Kidney (tissue), 14 donors: ENCODE data around the gene PHF19. TPM values are rescaled to one million over a fixed set of nuclear protein-coding genes. Genes with fewer than 3 reads are reported as not detected.

Experiments
- DNase-seq, 5 donors: peaks; one replicate each; pipeline ENCODE4 v3.0.0-alpha.2; 2013 to 2020
- FAIRE-seq: peaks from 2 replicates; lab custom pipeline; 2012; peaks lifted over from hg19 to GRCh38; lab: Jason Lieb, UNC
- H3K27ac ChIP-seq, 2 donors: one replicate each; pipeline ENCODE4 v1.7.0; 2013; ENCODE audit warnings: low read depth in 2 of 2, low read length in 2 of 2, inconsistent platforms in 1 of 2
- H3K27me3 ChIP-seq: one replicate; pipeline ENCODE4 v1.7.1; 2013; ENCODE audit warnings: low read length, inconsistent platforms; ENCODE audit not compliant: control insufficient read depth, insufficient read depth
- H3K36me3 ChIP-seq, 3 donors: one replicate each; pipeline versions ENCODE4 v1.7.0 to v1.7.1; 2013; ENCODE audit warnings: low read length in 3 of 3, control low read depth in 1 of 3, inconsistent platforms in 1 of 3; ENCODE audit not compliant: insufficient read depth in 3 of 3, control insufficient read depth in 2 of 3
- H3K4me1 ChIP-seq, 3 donors: one replicate each; pipeline versions ENCODE4 v1.7.0 to v1.7.1; 2013; ENCODE audit warnings: low read length in 3 of 3, inconsistent platforms in 1 of 3, low read depth in 1 of 3; ENCODE audit not compliant: control insufficient read depth in 2 of 3, insufficient read depth in 2 of 3
- H3K4me3 ChIP-seq, 3 donors: one replicate each; pipeline versions ENCODE4 v1.7.0 to v1.8.1; 2013; ENCODE audit warnings: low read length in 3 of 3, control low read depth in 1 of 3, inconsistent platforms in 1 of 3
- H3K9ac ChIP-seq, 3 donors: one replicate each; pipeline versions ENCODE4 v1.7.0 to v1.7.1; 2013; ENCODE audit warnings: low read length in 3 of 3, control low read depth in 1 of 3, inconsistent platforms in 1 of 3
- H3K9me3 ChIP-seq, 3 donors: one replicate each; pipeline versions ENCODE4 v1.7.0 to v1.7.1; 2013; ENCODE audit warnings: low read length in 3 of 3, control low read depth in 1 of 3, inconsistent platforms in 1 of 3; ENCODE audit not compliant: control insufficient read depth in 2 of 3, insufficient read depth in 1 of 3
- intact Hi-C: fragments of 100-400 bp; cut with DNase I; formaldehyde crosslinking; loops from one replicate; pipeline ENCODE4 v1.11.1; 2022
- polyA plus RNA-seq: library from polyadenylated mRNA; stranded (reverse); fragments of 350-450 nt; fragmentation: Illumina TruSeq; extraction: RNeasy Lipid Tissue Mini Kit (QIAGEN cat#74804); gene quantifications from one replicate; pipeline ENCODE4 v1.2.3, GENCODE V29; 2014; ENCODE audit warnings: low read depth, low replicate concordance; ENCODE audit not compliant: insufficient read depth
- total RNA-seq: library from RNA; stranded (reverse); fragmentation: NEBNext Ultra II Directional; extraction: Animal tissue kit (Norgen Biotek cat#: 25700); gene quantifications from one replicate; pipeline ENCODE4 v1.2.1, GENCODE V29; 2021
- TF ChIP-seq, protein P1 (sequence below): IDR thresholded peaks from 3 replicates; pipeline ENCODE4 v1.5.1; 2012; ENCODE audit warnings: mild to moderate bottlenecking, moderate library complexity, borderline replicate concordance; ENCODE audit not compliant: insufficient read depth; ENCODE audit errors: extremely low read depth
- donor health status: control.
- donor health status: control.
- donor health status: control.
- donor health status: control.
- donor health status: control.
- donor health status: DM: yes; HTN: yes; CAD: no.
- donor health status: Normal renal cell carcinoma (clear cell type).

Gene PHF19
- total and polyA plus RNA-seq, 2 donors from 2014 or later: 6.9 to 17.4 TPM

DNA sequence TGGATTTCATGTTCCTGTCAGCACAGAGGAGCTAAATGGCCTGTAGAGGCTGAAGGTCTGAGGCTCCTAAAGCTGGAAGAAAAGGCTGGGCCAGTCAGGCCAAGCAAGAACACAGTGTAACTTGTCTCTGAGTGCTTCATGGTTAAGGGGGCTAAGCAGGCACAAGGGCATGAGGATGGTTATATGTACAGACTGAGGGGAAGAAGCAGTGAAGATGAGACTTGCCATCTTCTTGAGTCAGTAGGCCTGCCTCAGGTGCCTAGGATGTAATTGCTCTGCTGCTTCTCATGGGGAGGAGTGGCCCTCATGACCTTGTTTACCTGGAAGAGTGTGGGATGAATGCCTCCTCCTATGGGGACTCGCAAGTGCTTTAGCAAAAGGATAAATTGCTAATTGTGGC lies 25.5 kb downstream of the PHF19 start:
- Histone ChIP-seq H3K36me3 (peaks cover 0 to 6% (median 2%) of the 10 kb centered on the region in 3 donors), H3K9ac (no peak overlapping the region), H3K9me3 (no peaks in the 10 kb centered on the region), H3K27me3 (no peaks in the 10 kb centered on the region), H3K4me1 (no peaks in the 10 kb centered on the region), H3K4me3 (no peak overlapping the region), H3K27ac (no peak overlapping the region)
- intact Hi-C loops: no loop called here
- TF ChIP-seq, protein P1, sequence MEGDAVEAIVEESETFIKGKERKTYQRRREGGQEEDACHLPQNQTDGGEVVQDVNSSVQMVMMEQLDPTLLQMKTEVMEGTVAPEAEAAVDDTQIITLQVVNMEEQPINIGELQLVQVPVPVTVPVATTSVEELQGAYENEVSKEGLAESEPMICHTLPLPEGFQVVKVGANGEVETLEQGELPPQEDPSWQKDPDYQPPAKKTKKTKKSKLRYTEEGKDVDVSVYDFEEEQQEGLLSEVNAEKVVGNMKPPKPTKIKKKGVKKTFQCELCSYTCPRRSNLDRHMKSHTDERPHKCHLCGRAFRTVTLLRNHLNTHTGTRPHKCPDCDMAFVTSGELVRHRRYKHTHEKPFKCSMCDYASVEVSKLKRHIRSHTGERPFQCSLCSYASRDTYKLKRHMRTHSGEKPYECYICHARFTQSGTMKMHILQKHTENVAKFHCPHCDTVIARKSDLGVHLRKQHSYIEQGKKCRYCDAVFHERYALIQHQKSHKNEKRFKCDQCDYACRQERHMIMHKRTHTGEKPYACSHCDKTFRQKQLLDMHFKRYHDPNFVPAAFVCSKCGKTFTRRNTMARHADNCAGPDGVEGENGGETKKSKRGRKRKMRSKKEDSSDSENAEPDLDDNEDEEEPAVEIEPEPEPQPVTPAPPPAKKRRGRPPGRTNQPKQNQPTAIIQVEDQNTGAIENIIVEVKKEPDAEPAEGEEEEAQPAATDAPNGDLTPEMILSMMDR: no peak
- FAIRE-seq: no peak
- DNase-seq: no peak

DNA sequence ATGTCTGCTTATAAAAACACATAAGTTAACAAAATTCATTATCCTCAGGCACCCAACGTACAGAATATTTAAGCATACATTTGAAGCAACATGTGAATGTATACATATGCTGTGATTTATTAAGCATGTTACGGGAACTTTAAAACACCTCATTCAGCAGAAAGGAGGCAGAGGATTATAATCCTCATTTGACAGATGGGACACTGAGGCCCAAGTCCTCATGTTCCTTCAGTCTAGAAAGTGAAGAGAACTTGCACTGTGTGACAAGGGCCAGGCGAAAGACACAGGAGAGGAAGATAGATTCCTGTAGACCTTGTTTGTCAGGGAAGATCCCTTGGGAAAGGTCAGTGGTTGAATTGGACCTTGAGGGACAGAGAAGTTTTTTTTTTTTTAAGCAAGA lies 26.7 kb downstream of the PHF19 start:
- Histone ChIP-seq H3K9me3 (no peaks in the 10 kb centered on the region), H3K36me3 (peaks cover 0 to 14% (median 2%) of the 10 kb centered on the region in 3 donors), H3K27ac (no peak overlapping the region), H3K9ac (no peak overlapping the region), H3K27me3 (no peaks in the 10 kb centered on the region), H3K4me3 (no peak overlapping the region), H3K4me1 (no peaks in the 10 kb centered on the region)
- intact Hi-C loops: no loop called here
- TF ChIP-seq, protein P1: no peak
- DNase-seq: no peak
- FAIRE-seq: no peak

DNA sequence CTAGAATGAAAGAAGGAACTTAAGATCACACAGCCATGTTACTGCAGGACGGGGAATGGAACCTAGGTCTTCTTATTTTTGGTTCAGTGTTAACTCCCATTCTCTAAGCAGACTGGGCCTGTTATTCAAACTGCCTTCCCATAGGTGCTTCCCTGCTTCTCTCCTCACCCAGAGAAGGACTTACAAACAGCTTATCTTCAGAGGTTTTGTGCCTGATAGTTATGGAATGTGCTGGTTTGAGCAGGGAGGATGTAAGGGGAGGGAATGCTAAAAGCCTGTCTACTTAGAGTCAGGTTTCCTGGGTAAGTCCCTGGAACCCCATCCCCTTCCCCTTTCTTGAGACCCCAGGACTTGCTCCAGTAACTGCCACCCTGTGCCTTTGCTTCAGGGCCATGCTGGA lies 30.1 kb downstream of the PHF19 start:
- TF ChIP-seq, protein P1: no peak
- Histone ChIP-seq H3K4me3 (no peak overlapping the region), H3K4me1 (peaks cover 0 to 10% (median 9%) of the 10 kb centered on the region in 3 donors), H3K27me3 (no peaks in the 10 kb centered on the region), H3K36me3 (peaks cover 0 to 15% (median 2%) of the 10 kb centered on the region in 3 donors), H3K9ac (no peak overlapping the region), H3K27ac (no peak overlapping the region), H3K9me3 (peaks cover 0 to 1% (median 0%) of the 10 kb centered on the region in 3 donors)
- FAIRE-seq: no peak
- DNase-seq: no peak
- intact Hi-C loops: no loop called here
